Sigmoid colon (tissue), 4 donors: ENCODE results near the gene KLK10.

Experiments
- CTCF ChIP-seq, 4 experiments: fragments of 450-650 bp in 3 of 4; fragments of 200-600 bp in 1 of 4; IDR thresholded peaks; one replicate each; pipeline ENCODE4 v1.5.1; 2016 to 2019; ENCODE audit warnings: antibody characterized with exemption in 4 of 4, mild to moderate bottlenecking in 3 of 4, moderate library complexity in 2 of 4
- EP300 ChIP-seq, 4 donors: sonication (generic); formaldehyde crosslinking; IDR thresholded peaks; one replicate each; pipeline ENCODE4 v1.6.1; 2017; ENCODE audit warnings: antibody characterized with exemption in 4 of 4
- POLR2A ChIP-seq, 2 donors: fragments of 450-650 bp; IDR thresholded peaks; one replicate each; pipeline ENCODE4 v1.6.1; 2016; ENCODE audit warnings: antibody characterized with exemption in 2 of 2, mild to moderate bottlenecking in 2 of 2, moderate library complexity in 2 of 2
- POLR2AphosphoS5 ChIP-seq, 4 donors: sonication (generic); formaldehyde crosslinking; IDR thresholded peaks; one replicate each; pipeline ENCODE4 v1.6.1; 2017; ENCODE audit warnings: antibody characterized with exemption in 4 of 4

- TF ChIP-seq CTCF (IDR thresholded peaks at IDR 0.05) = no peak
- no peak for TF ChIP-seq POLR2A (IDR thresholded peaks at IDR 0.05)
- TF ChIP-seq EP300 (IDR thresholded peaks at IDR 0.05) = no peak
- no peak for TF ChIP-seq POLR2AphosphoS5 (IDR thresholded peaks at IDR 0.05)
These were observed 26.9 kb downstream of the KLK10 start for GRCh38 chr19:50992666-50993035.
